H9 (cell line): ENCODE results near the gene S1PR2. TPM values are rescaled to one million over a fixed set of nuclear protein-coding genes. Genes with fewer than 3 reads are reported as not detected.

Source experiments
- DNase-seq: peaks from one replicate; pipeline ENCODE4 v3.0.0-alpha.2; 2017
- H2AFZ ChIP-seq: one replicate; pipeline ENCODE4 v1.6.1; 2013; ENCODE audit warnings: mild to moderate bottlenecking, low read length, control low read depth, moderate library complexity
- H2AK5ac ChIP-seq: 2 replicates; pipeline ENCODE4 v1.6.1; 2013; ENCODE audit warnings: low read length, control low read depth, mixed read lengths; ENCODE audit not compliant: insufficient read length
- H2BK120ac ChIP-seq: one replicate; pipeline ENCODE4 v1.6.1; 2013; ENCODE audit warnings: low read depth, mild to moderate bottlenecking, low read length, control low read depth, inconsistent platforms; ENCODE audit not compliant: poor library complexity, severe bottlenecking
- H2BK12ac ChIP-seq: 2 replicates; pipeline ENCODE4 v1.6.1; 2013; ENCODE audit warnings: low read length, control low read depth, mixed read lengths, low read depth; ENCODE audit not compliant: insufficient read length
- H2BK15ac ChIP-seq: 2 replicates; pipeline ENCODE4 v1.6.1; 2013; ENCODE audit warnings: low read depth, low read length, control low read depth
- H2BK20ac ChIP-seq: one replicate; pipeline ENCODE4 v1.6.1; 2013; ENCODE audit warnings: low read depth, mild to moderate bottlenecking, low read length, control low read depth, inconsistent platforms; ENCODE audit not compliant: poor library complexity, severe bottlenecking
- H2BK5ac ChIP-seq: 2 replicates; pipeline ENCODE4 v1.6.1; 2013; ENCODE audit warnings: low read length, control low read depth, mixed read lengths; ENCODE audit not compliant: insufficient read length
- H3K14ac ChIP-seq: 2 replicates; pipeline ENCODE4 v1.6.1; 2013; ENCODE audit warnings: low read length, control low read depth; ENCODE audit not compliant: insufficient read depth
- H3K18ac ChIP-seq: 2 replicates; pipeline ENCODE4 v1.6.1; 2013; ENCODE audit warnings: low read depth, mild to moderate bottlenecking, mixed read lengths, low read length, control low read depth; ENCODE audit not compliant: insufficient read length
- H3K23ac ChIP-seq: 2 replicates; pipeline ENCODE4 v1.6.1; 2013; ENCODE audit warnings: low read length, control low read depth, mixed read lengths, low read depth; ENCODE audit not compliant: insufficient read length
- H3K23me2 ChIP-seq: 2 replicates; pipeline ENCODE4 v1.6.1; 2013; ENCODE audit warnings: low read depth, mild to moderate bottlenecking, mixed read lengths, low read length, control low read depth; ENCODE audit not compliant: insufficient read length, poor library complexity, severe bottlenecking
- H3K27ac ChIP-seq: 2 replicates; pipeline ENCODE4 v1.5.1; 2013; ENCODE audit warnings: low read length, control low read depth, mixed read lengths, low read depth; ENCODE audit not compliant: insufficient read length
- H3K27me3 ChIP-seq: 2 replicates; pipeline ENCODE4 v1.6.1; 2013; ENCODE audit warnings: low read length, control low read depth, inconsistent platforms; ENCODE audit not compliant: insufficient read depth
- H3K4ac ChIP-seq: 2 replicates; pipeline ENCODE4 v1.6.1; 2013; ENCODE audit warnings: low read depth, mild to moderate bottlenecking, control low read depth, inconsistent platforms, low read length, moderate library complexity
- H3K4me1 ChIP-seq: 2 replicates; pipeline ENCODE4 v1.6.1; 2013; ENCODE audit warnings: low read length, control low read depth, inconsistent platforms; ENCODE audit not compliant: insufficient read depth
- H3K4me2 ChIP-seq: 2 replicates; pipeline ENCODE4 v1.6.1; 2013; ENCODE audit warnings: low read length, control low read depth, mixed read lengths; ENCODE audit not compliant: insufficient read length, insufficient read depth
- H3K56ac ChIP-seq: 2 replicates; pipeline ENCODE4 v1.6.1; 2013; ENCODE audit warnings: low read depth, mild to moderate bottlenecking, mixed read lengths, low read length, control low read depth; ENCODE audit not compliant: insufficient read length
- H3K79me1 ChIP-seq: 2 replicates; pipeline ENCODE4 v1.6.1; 2013; ENCODE audit warnings: low read depth, mild to moderate bottlenecking, moderate library complexity, low read length, control low read depth, inconsistent platforms; ENCODE audit not compliant: insufficient read depth, poor library complexity, severe bottlenecking
- H3K79me2 ChIP-seq: 2 replicates; pipeline ENCODE4 v1.6.1; 2013; ENCODE audit warnings: low read length, control low read depth, inconsistent platforms; ENCODE audit not compliant: insufficient read depth
- H3K9ac ChIP-seq: 2 replicates; pipeline ENCODE4 v1.6.1; 2013; ENCODE audit warnings: low read length, control low read depth, mixed read lengths; ENCODE audit not compliant: insufficient read length; ENCODE audit errors: extremely low read depth
- H3K9me3 ChIP-seq: one replicate; pipeline ENCODE4 v1.6.1; 2013; ENCODE audit warnings: low read depth, low read length, inconsistent platforms; ENCODE audit not compliant: control insufficient read depth
- H3T11ph ChIP-seq: one replicate; pipeline ENCODE4 v1.6.1; 2013; ENCODE audit warnings: mild to moderate bottlenecking, low read length, control low read depth, inconsistent platforms
- H4K20me1 ChIP-seq: one replicate; pipeline ENCODE4 v1.6.1; 2013; ENCODE audit not compliant: control insufficient read depth, insufficient read length, insufficient read depth
- H4K5ac ChIP-seq: 2 replicates; pipeline ENCODE4 v1.6.1; 2013; ENCODE audit warnings: low read depth, mild to moderate bottlenecking, mixed read lengths, low read length, control low read depth; ENCODE audit not compliant: insufficient read length
- H4K8ac ChIP-seq: replicated peaks from 2 replicates; pipeline ENCODE4 v1.6.1; 2013; ENCODE audit warnings: low read length, control low read depth, mixed read lengths, low read depth; ENCODE audit not compliant: insufficient read length
- H4K91ac ChIP-seq: 2 replicates; pipeline ENCODE4 v1.6.1; 2013; ENCODE audit warnings: low read depth, mild to moderate bottlenecking, moderate library complexity, mixed read lengths, low read length, control low read depth; ENCODE audit not compliant: insufficient read length
- H3K27ac Mint-ChIP-seq, 3 experiments: 2 replicates in 2 of 3; 3 replicates in 1 of 3; pipeline ENCODE4 v1.8.0; 2020 to 2021; ENCODE audit warnings: mixed read lengths in 3 of 3, mild to moderate bottlenecking in 1 of 3, moderate library complexity in 1 of 3
- H3K27me3 Mint-ChIP-seq: 2 replicates; pipeline ENCODE4 v1.8.0; 2021; ENCODE audit warnings: low read depth, mild to moderate bottlenecking, moderate library complexity, mixed read lengths
- H3K36me3 Mint-ChIP-seq, 3 experiments: 2 replicates in 2 of 3; 3 replicates in 1 of 3; pipeline ENCODE4 v1.8.0; 2020 to 2021; ENCODE audit warnings: low read depth in 3 of 3, mixed read lengths in 3 of 3; ENCODE audit not compliant: insufficient read depth in 1 of 3
- H3K4me1 Mint-ChIP-seq, 2 experiments: 2 replicates each; pipeline ENCODE4 v1.8.0; 2020; ENCODE audit warnings: mixed read lengths in 2 of 2
- H3K4me3 Mint-ChIP-seq, 2 experiments: 2 replicates in 1 of 2; 3 replicates in 1 of 2; pipeline ENCODE4 v1.8.0; 2020 to 2021; ENCODE audit warnings: mild to moderate bottlenecking in 2 of 2, mixed read lengths in 2 of 2, moderate library complexity in 1 of 2
- H3K9me3 Mint-ChIP-seq, 2 experiments: 2 replicates in 1 of 2; 3 replicates in 1 of 2; pipeline ENCODE4 v1.8.0; 2020; ENCODE audit warnings: mild to moderate bottlenecking in 2 of 2, mixed read lengths in 2 of 2, moderate library complexity in 1 of 2
- CTCF ChIP-seq: fragments of 200-600 bp; sonication (generic); conservative IDR thresholded peaks from 3 replicates; pipeline ENCODE4 v1.8.0; 2021; ENCODE audit warnings: antibody characterized with exemption, mild to moderate bottlenecking
- WGBS: extraction: QIAGEN DNeasy Blood & Tissue Kit; methylation state at CpG from one replicate; pipeline ENCODE4 v1.1.7; 2013; ENCODE audit warnings: missing lambda C conversion rate, low lambda C conversion rate, mixed read lengths; ENCODE audit not compliant: insufficient read length; ENCODE audit errors: extremely low coverage; 5-methylcytosine and 5-hydroxymethylcytosine counted together
- total RNA-seq: library from RNA; stranded (reverse); gene quantifications from 2 replicates; pipeline ENCODE4 v1.2.1, GENCODE V29; 2021

Gene S1PR2
- total RNA-seq, 1 experiment from 2014 or later = 11.5 TPM

- no peak overlapping the region for H3K27ac ChIP-seq
- Mint-ChIP-seq H3K4me1 (peaks cover 5 to 9% of the 10 kb centered on the region in 2 experiments), H3K27ac (0 out of 7 replicates have a peak overlapping the region, but pooled peaks of 1 of the 3 experiments have one; percentile 47), H3K9me3 (no peaks in the 10 kb centered on the region; a peak in 1 of 5 replicates), H3K4me3 (no peak overlapping the region), H3K36me3 (peaks cover 29 to 57% (median 49%) of the 10 kb centered on the region in 3 experiments; a peak in 6 of 7 replicates), H3K27me3 (no peaks in the 10 kb centered on the region; the same call in 1 of the 2 replicates)
- H2BK12ac ChIP-seq = no peak overlapping the region
- H4K5ac ChIP-seq = no peak overlapping the region
- no peak overlapping the region for H2BK120ac ChIP-seq
- no peak overlapping the region for H2AK5ac ChIP-seq
- no peak for DNase-seq
- no peaks in the 10 kb centered on the region; the same call in 1 of the 2 replicates for H3K4me1 ChIP-seq
- no peak overlapping the region for H2AFZ ChIP-seq
- no peak overlapping the region for H4K91ac ChIP-seq
- H4K8ac ChIP-seq = no peak overlapping the region
- peaks cover 2% of the 10 kb centered on the region for H3K79me1 ChIP-seq
- no peak overlapping the region for H2BK5ac ChIP-seq
- no CpG with 5 or more reads among the region's 9 CpGs for WGBS
- peaks cover 4% of the 10 kb centered on the region for H4K20me1 ChIP-seq
- no peak overlapping the region for H3K18ac ChIP-seq
- no peak overlapping the region for H2BK15ac ChIP-seq
- no peak overlapping the region for H3T11ph ChIP-seq
- H2BK20ac ChIP-seq = no peak overlapping the region
- no peak overlapping the region for H3K56ac ChIP-seq
- H3K23me2 ChIP-seq = peaks cover 4% of the 10 kb centered on the region
- no peak overlapping the region for H3K4me2 ChIP-seq
- no peaks in the 10 kb centered on the region for H3K79me2 ChIP-seq
- H3K9ac ChIP-seq = no peak overlapping the region
- H3K14ac ChIP-seq = no peak overlapping the region; the same call in 1 of the 2 replicates
- H3K9me3 ChIP-seq = no peaks in the 10 kb centered on the region
- no peak for TF ChIP-seq CTCF
- no peak overlapping the region for H3K4ac ChIP-seq
- H3K27me3 ChIP-seq = no peaks in the 10 kb centered on the region
- H3K23ac ChIP-seq = no peak overlapping the region
These were observed 26.0 kb upstream of the S1PR2 start for GRCh38 chr19:10256970-10257615.
